Measurements from ENCODE around the gene PREB.
A peak's percentile ranks its signal among the peaks of the same experiment; 100 is the strongest.

The PREB gene

DNA sequence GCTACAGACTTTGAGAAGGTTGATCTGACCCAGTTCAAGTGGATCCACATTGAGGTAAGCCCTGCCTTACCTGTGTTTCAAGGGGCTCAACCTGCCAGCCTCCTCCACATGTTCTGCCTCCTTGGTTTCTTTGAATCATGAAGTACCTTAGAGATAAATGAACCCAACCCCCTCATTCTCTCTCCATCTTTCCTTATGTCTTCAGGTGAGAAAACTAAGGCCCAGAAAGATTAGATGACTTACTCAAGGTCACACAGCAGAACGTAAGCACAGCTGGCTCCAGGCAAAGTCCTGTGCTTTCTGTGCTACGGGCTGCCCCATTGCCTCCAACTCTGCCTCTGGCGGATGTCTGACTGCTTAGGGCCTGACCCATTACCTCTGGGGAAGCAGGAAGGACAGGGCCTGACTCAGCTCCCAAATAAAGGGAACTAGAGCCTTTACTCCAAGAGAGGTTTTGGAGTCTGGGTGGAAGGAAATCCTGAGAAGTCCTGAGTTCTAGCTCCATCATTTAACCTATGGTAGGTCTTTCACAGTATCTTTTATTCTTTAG lies 37.6 kb downstream of the PREB start:
- no peak for DNase-seq (ENCODE audit: low read depth, low spot score)

DNA sequence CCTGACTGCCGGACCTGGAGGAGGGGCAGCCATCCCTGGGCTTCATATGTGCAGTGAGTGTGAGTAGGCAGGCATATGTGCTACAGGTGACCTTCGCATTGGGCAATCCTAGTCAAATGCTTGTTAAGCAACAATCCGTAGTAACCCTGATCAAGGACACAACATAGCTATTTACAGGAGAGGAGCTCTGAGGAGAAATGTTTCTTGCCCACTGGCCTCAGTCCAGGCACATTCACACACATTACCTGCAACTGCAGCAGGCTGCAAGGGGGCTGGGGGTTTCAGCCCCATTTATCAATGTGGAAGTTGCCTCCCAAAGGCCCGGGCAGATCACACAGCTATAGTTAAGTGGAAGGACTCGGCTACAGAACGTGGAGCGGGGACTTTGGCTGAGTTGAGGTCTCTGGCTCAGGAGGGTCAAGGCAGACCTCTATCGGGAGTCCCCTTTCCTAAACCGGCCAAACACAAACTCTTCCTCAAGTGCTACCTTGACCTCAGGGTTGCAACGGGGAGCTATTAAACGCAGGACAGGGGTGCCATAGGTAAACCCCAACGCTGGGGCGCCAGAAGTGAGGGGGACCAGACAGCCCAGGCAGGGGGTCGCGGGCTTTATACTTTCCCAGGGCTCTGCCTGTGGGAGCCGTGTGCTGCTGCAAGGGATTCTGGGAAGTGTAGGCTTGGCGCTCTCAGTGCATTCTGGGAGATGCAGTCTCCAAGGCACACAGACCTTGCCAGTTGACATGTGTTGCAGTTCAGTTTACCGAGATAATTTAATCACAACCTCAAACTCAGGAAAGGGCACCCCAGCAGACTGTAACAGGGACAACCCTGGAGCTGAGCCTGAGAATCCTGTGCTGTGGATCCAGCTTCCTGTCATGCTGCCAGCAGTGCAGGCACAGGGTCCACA lies 38.4 kb downstream of the PREB start:
- DNase-seq (ENCODE audit: low read depth, low spot score), result peak; percentile 69

GRCh38 chr2:27095427-27095744 lies 39.0 kb downstream of the PREB start:
- no peak for DNase-seq (ENCODE audit: low read depth, low spot score)

DNA sequence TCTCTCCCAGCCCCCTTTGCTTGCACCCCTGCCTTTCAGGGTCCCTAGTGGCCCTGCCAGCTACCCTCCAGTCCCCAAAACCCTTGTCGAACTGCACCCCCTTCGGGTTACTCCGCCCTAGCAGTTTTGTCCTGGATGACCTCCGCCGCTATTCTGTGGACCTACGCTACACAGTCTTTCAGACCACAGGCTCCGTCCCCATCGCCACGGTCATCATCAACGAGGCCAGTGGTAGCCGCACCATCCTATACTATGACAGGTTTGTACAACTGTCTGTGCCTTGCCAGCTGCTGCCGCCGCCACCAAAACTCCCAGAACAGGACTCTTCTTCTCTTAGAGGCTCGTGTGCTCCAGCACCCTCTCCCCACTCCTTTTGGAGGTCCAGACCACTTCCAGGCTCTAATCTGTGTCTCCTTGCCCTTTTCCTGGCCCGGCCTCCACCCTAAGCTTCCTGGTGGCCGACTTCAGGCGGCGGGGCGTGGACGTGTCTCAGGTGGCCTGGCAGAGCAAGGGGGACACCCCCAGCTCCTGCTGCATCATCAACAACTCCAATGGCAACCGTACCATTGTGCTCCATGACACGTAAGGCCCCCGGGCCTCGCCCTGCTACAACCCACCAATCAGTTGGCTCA lies 40.0 kb downstream of the PREB start:
- no peak for DNase-seq (ENCODE audit: low read depth, low spot score)

DNA sequence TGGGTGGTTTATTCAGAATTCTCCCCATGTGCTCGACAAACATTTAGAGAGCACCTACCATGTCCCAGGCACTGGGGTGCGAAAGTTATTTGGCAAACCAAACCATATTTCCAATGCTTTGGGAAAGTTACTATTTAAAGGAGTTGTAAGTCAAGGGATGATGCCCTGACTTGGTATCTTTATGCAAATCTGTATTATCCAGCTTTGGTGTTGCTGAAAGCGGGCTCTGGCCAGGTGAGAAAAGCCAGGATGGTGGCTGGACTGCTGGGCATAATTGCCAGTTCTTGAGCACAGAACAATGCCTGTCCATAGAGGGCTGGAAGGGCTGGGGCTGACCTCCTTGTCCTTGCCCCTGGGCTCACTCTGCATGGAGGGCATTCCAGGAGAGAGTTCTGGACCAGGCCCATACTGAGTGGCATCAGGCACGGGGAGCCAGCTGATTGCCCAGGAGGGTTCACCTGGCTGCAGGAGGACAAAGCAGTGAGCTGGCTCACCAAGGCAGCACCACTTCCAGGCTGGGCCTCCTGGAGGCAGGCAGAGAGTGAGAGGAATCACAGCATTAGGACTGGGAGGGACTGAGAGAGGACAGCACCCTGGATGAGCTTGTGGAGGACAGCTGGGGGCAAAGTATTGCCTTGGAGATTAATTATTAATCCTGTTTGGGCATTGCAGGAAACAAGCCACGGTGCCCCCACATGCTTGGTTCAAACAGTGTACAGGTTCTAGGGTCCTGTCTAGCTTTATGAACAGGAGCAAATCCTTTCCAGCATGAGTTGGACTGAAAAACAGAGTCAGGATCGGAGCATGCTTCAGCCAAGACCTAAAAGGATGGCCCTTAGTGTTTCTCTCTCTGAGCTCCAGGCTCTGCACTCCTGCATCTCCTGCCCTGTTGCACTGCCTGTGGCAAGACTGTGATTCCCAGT lies 40.7 kb downstream of the PREB start:
- DNase-seq (ENCODE audit: low read depth, low spot score), result no peak

GRCh38 chr2:27092696-27093429 lies 41.6 kb downstream of the PREB start:
- DNase-seq (ENCODE audit: low read depth, low spot score), result no peak

- no peak for DNase-seq (ENCODE audit: low read depth, low spot score)
These were observed 42.4 kb downstream of the PREB start for GRCh38 chr2:27091746-27092695.

- no peak for DNase-seq (ENCODE audit: low read depth, low spot score)
These were observed 45.1 kb downstream of the PREB start for GRCh38 chr2:27089111-27089954.

GRCh38 chr2:27088634-27089033 lies 45.8 kb downstream of the PREB start:
- no peak for DNase-seq (ENCODE audit: low read depth, low spot score)

GRCh38 chr2:27087823-27088410 lies 46.5 kb downstream of the PREB start:
- no peak for DNase-seq (ENCODE audit: low read depth, low spot score)

DNA sequence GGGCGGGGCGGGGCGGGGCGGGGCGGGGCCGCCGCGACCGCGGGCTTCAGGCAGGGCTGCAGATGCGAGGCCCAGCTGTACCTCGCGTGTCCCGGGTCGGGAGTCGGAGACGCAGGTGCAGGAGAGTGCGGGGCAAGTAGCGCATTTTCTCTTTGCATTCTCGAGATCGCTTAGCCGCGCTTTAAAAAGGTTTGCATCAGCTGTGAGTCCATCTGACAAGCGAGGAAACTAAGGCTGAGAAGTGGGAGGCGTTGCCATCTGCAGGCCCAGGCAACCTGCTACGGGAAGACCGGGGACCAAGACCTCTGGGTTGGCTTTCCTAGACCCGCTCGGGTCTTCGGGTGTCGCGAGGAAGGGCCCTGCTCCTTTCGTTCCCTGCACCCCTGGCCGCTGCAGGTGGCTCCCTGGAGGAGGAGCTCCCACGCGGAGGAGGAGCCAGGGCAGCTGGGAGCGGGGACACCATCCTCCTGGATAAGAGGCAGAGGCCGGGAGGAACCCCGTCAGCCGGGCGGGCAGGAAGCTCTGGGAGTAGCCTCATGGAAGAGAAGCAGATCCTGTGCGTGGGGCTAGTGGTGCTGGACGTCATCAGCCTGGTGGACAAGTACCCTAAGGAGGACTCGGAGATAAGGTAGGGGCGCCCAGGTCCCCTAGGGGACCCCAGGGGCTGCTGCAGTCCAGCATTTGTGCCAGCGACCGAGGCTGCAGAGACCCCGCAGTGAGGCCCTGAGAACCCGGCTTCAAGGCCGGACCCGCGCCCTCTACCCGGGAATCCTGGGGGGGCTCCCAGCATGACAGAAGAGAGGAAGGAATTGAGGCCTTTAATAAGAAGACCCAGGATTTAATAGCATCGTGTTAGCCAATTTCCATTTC lies 47.5 kb downstream of the PREB start, which contains the start of gene KHK:
TSS of gene KHK (plus strand) at position 49 of the 870 bp plus-strand sequence. CDS start at position 537, 488 bp downstream.
- no peak for DNase-seq (ENCODE audit: low read depth, low spot score)

DNA sequence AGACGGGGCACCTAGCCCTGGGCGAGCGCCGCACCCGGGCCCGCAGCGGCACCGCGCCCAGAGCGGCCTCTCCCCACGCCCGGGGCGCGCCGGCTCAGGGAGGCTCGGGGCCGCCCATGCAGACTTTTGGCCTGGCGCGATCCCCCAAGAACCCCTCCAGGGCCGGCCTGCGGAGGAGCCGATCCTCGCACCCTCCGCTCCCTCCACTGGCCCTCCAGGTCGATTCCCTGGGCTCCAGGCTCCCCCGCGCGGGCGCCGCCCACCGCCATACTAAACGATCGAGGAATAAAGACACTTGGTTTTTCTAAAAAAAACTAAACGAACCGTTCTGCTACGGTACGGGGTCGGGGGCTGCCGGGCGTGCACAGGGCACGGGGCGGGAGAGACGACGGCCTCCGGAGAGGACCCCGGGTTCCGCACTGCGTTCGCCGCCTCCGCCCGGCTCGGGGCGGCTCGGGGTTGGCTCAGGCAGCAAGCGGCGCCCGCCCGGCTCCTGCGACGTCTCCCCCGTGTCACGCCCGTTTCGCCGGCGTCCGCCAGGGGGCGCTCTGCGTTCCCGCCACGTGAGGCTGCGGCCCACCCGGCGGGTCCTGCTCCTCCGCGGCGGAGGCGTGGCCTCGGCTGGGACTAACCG lies 48.2 kb downstream of the PREB start:
- peak; percentile 97 for DNase-seq (ENCODE audit: low read depth, low spot score)

DNA sequence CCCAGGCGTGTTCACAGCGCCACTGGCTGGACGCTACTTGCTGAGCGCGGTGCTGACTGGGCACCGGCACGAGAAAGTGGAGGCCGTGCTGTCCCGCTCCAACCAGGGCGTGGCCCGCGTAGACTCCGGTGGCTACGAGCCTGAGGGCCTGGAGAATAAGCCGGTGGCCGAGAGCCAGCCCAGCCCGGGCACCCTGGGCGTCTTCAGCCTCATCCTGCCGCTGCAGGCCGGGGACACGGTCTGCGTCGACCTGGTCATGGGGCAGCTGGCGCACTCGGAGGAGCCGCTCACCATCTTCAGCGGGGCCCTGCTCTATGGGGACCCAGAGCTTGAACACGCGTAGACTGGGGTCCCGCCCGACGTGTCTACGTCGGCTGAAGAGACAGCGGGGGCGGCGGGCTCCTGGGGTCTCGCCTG lies 48.8 kb downstream of the PREB start:
- DNase-seq (ENCODE audit: low read depth, low spot score), result peak; percentile 78

- DNase-seq (ENCODE audit: low read depth, low spot score), result no peak
These were observed 49.3 kb downstream of the PREB start for GRCh38 chr2:27085062-27085672.

- no peak for DNase-seq (ENCODE audit: low read depth, low spot score)
These were observed 50.0 kb downstream of the PREB start for GRCh38 chr2:27084297-27085061.
